Transverse colon (tissue), 4 donors: ENCODE data around the gene CORO2B. TPM values are rescaled to one million over a fixed set of nuclear protein-coding genes. Genes with fewer than 3 reads are reported as not detected.

Source experiments
- DNase-seq: peaks from one replicate; pipeline ENCODE4 v3.0.0-alpha.2; 2019
- H3K27ac ChIP-seq, 4 donors: fragments of 200-600 bp; sonication (generic); 2 replicates each; pipeline ENCODE4 v1.5.1; 2016 to 2018; ENCODE audit warnings: inconsistent platforms in 4 of 4
- H3K27me3 ChIP-seq: fragments of 200-600 bp; sonication (generic); 2 replicates; pipeline ENCODE4 v1.5.1; 2017; ENCODE audit warnings: inconsistent platforms
- H3K36me3 ChIP-seq, 4 donors: fragments of 200-600 bp; sonication (generic); 2 replicates each; pipeline ENCODE4 v1.5.1; 2017 to 2019; ENCODE audit warnings: inconsistent platforms in 4 of 4
- H3K4me1 ChIP-seq, 4 donors: fragments of 200-600 bp; sonication (generic); 2 replicates each; pipeline ENCODE4 v1.5.1; 2017 to 2020; ENCODE audit warnings: inconsistent platforms in 4 of 4
- H3K4me3 ChIP-seq, 4 donors: fragments of 200-600 bp; sonication (generic); 1 replicate in 1 of 4; 2 replicates in 3 of 4; pipeline versions ENCODE4 v1.5.1 to v1.6.1; 2017 to 2019; ENCODE audit warnings: inconsistent platforms in 4 of 4
- H3K9me3 ChIP-seq, 2 donors: fragments of 200-600 bp; sonication (generic); 2 replicates each; pipeline ENCODE4 v1.5.1; 2017 to 2019; ENCODE audit warnings: inconsistent platforms in 2 of 2
- EP300 ChIP-seq: sonication (generic); formaldehyde crosslinking; IDR thresholded peaks from one replicate; pipeline ENCODE4 v1.6.1; 2017; ENCODE audit warnings: antibody characterized with exemption, low read depth
- POLR2A ChIP-seq: fragments of 450-650 bp; IDR thresholded peaks from one replicate; pipeline ENCODE4 v1.6.1; 2016; ENCODE audit warnings: antibody characterized with exemption, mild to moderate bottlenecking, moderate library complexity
- POLR2AphosphoS5 ChIP-seq, 3 donors: sonication (generic); formaldehyde crosslinking; IDR thresholded peaks; one replicate each; pipeline ENCODE4 v1.6.1; 2016; ENCODE audit warnings: antibody characterized with exemption in 3 of 3
- WGBS, 2 donors: methylation state at CpG; one replicate each; pipeline ENCODE4 v1.1.5; 2018; ENCODE audit warnings: low coverage in 1 of 2; 5-methylcytosine and 5-hydroxymethylcytosine counted together
- in situ Hi-C, 4 donors: fragments of 200-750 bp; cut with MboI; loops; one replicate each; pipeline versions ENCODE4 v1.15.0 to v1.15.1; 2017; ENCODE audit warnings: low sequenced_read_pairs in 3 of 4, low pct_ligation_motif_present in 1 of 4, low pct_unique_long_range_greater_than_20kb in 1 of 4
- intact Hi-C: fragments of 100-400 bp; cut with DNase I; formaldehyde crosslinking; loops from one replicate; pipeline ENCODE4 v1.15.1; 2023; ENCODE audit warnings: low total_unique reads
- total RNA-seq, 4 donors: library from RNA; depleted of rRNA; stranded (reverse); fragments of >200 nt; gene quantifications; one replicate each; pipeline ENCODE4 v1.1.0, GENCODE V29; 2016
- TF ChIP-seq, protein P1 (sequence below), 5 experiments: fragments of 200-600 bp in 3 of 5; fragments of 450-650 bp in 2 of 5; sonication (generic) in 3 of 5; IDR thresholded peaks; 1 replicate in 2 of 5; 2 replicates in 3 of 5; pipeline ENCODE4 v1.5.1; 2016 to 2017; ENCODE audit warnings: antibody characterized with exemption in 5 of 5, inconsistent platforms in 3 of 5, mild to moderate bottlenecking in 2 of 5, moderate library complexity in 1 of 5

The CORO2B gene
- total RNA-seq, 4 donors from 2014 or later, result 0.40 to 2.2 (median 2.0) TPM

DNA sequence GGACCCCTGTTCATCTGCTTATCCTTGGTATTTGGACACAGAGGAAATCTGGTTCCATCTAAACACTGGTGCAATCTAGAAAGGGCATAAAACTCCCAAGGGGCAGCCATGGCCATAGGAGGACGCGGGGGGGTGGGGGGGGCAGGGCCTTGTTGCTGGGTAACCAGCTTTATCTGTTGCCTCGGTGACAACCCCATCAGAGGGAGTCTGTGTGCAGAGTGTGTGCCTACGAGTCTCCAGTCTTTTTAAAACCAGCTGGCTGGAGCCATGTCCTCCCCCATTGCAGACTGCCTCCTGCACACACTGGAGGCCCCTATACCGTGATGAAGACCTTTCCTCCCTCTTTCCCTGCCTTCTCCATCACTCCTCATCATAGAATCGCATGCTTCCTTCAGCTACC lies 26.4 kb upstream of the CORO2B start:
- DNase-seq, result no peak
- intact Hi-C loops (loop anchor here (10.0 kb wide), 2 partner anchors 238 to 322 kb away; no protein-coding TSS in a partner anchor), in situ Hi-C loops (loop anchor here (5.0 to 10.0 kb wide), 4 partner anchors 120 to 325 kb away; no protein-coding TSS in a partner anchor)
- TF ChIP-seq POLR2AphosphoS5 (IDR thresholded peaks at IDR 0.05), result no peak
- Histone ChIP-seq H3K36me3 (no peaks in the 10 kb centered on the region), H3K27me3 (peaks cover 11% of the 10 kb centered on the region), H3K4me1 (no peaks in the 10 kb centered on the region), H3K4me3 (no peak overlapping the region), H3K9me3 (no peaks in the 10 kb centered on the region), H3K27ac (no peak overlapping the region)
- 42 to 100% methylated on average over 1 to 6 of the region's 6 CpGs for WGBS, 2 donors

GRCh38 chr15:68552773-68553172 lies 26.0 kb upstream of the CORO2B start:
- H3K36me3 ChIP-seq, result no peaks in the 10 kb centered on the region
- TF ChIP-seq, protein P1, sequence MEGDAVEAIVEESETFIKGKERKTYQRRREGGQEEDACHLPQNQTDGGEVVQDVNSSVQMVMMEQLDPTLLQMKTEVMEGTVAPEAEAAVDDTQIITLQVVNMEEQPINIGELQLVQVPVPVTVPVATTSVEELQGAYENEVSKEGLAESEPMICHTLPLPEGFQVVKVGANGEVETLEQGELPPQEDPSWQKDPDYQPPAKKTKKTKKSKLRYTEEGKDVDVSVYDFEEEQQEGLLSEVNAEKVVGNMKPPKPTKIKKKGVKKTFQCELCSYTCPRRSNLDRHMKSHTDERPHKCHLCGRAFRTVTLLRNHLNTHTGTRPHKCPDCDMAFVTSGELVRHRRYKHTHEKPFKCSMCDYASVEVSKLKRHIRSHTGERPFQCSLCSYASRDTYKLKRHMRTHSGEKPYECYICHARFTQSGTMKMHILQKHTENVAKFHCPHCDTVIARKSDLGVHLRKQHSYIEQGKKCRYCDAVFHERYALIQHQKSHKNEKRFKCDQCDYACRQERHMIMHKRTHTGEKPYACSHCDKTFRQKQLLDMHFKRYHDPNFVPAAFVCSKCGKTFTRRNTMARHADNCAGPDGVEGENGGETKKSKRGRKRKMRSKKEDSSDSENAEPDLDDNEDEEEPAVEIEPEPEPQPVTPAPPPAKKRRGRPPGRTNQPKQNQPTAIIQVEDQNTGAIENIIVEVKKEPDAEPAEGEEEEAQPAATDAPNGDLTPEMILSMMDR (IDR thresholded peaks at IDR 0.05), result no peak
- TF ChIP-seq EP300 (no peak), POLR2A (no peak), POLR2AphosphoS5 (IDR thresholded peaks at IDR 0.05) (no peak)
- H3K27me3 ChIP-seq, result peaks cover 11% of the 10 kb centered on the region
- no peaks in the 10 kb centered on the region for H3K9me3 ChIP-seq
- in situ Hi-C loops, result loop anchor here (5.0 to 10.0 kb wide), 4 partner anchors 120 to 325 kb away; no protein-coding TSS in a partner anchor
- intact Hi-C loops, result loop anchor here (10.0 kb wide), 2 partner anchors 238 to 322 kb away; no protein-coding TSS in a partner anchor
- no peaks in the 10 kb centered on the region for H3K4me1 ChIP-seq
- no peak overlapping the region for H3K27ac ChIP-seq
- no peak for DNase-seq
- no peak overlapping the region for H3K4me3 ChIP-seq
- 26 to 46% methylated on average over 3 to 6 of the region's 6 CpGs for WGBS, 2 donors

DNA sequence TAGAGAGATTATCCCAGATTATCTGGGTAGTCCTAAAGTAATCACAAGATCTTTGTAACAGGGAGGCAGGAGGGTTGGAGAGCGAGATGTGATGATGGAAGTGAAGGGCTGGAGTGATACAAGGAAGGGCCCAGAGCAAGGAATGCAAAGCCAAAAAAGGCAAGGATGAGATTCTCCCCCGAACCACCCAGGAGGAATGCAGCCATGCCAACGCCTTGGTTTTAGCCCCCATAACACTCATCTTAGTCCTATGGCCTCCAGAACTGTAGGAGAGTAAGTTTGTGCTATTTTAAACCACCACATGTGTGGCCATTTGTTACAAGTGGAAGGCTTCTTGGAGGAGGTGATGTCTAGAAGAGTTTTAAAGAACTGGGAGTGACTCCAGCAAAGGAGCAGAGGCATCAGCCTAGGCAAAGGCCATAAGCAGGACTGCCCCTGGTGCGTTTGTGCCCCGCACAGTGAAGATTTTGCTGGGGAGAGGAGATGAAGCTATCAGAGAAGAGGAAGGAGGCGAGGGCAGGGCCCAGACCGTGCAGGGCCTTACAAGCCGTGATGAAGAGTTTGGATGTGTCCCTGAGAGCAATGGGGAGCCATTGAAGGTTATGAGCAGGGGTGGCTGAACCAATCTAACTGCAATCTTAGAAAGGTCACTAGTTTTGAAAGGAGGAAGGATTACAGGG lies 25.3 kb upstream of the CORO2B start:
- H3K9me3 ChIP-seq, result no peaks in the 10 kb centered on the region
- no peaks in the 10 kb centered on the region for H3K36me3 ChIP-seq
- no peak overlapping the region for H3K27ac ChIP-seq
- in situ Hi-C loops, result loop anchor here (5.0 to 10.0 kb wide), 4 partner anchors 119 to 324 kb away; no protein-coding TSS in a partner anchor
- intact Hi-C loops, result loop anchor here (10.0 kb wide), 2 partner anchors 239 to 321 kb away; no protein-coding TSS in a partner anchor
- TF ChIP-seq, protein P1 (IDR thresholded peaks at IDR 0.05), result no peak
- TF ChIP-seq POLR2A (no peak), EP300 (no peak), POLR2AphosphoS5 (IDR thresholded peaks at IDR 0.05) (no peak)
- 66 to 87% methylated on average over 4 to 8 of the region's 8 CpGs for WGBS, 2 donors
- H3K4me1 ChIP-seq, result no peaks in the 10 kb centered on the region
- peaks cover 18% of the 10 kb centered on the region for H3K27me3 ChIP-seq
- DNase-seq, result no peak
- no peak overlapping the region for H3K4me3 ChIP-seq

- DNase-seq, result peak; percentile 65
- Histone ChIP-seq H3K36me3 (no peaks in the 10 kb centered on the region), H3K4me3 (no peak overlapping the region), H3K27me3 (peaks cover 24% of the 10 kb centered on the region), H3K4me1 (peaks cover 0 to 7% (median 4%) of the 10 kb centered on the region in 4 donors), H3K9me3 (no peaks in the 10 kb centered on the region), H3K27ac (no peak overlapping the region)
- intact Hi-C loops (loop anchor here (2.0 to 10.0 kb wide), 3 partner anchors 119 to 321 kb away; no protein-coding TSS in a partner anchor), in situ Hi-C loops (loop anchor here (5.0 to 10.0 kb wide), 4 partner anchors 118 to 323 kb away; no protein-coding TSS in a partner anchor)
- 29 to 37% methylated on average over 7 to 10 of the region's 10 CpGs for WGBS, 2 donors
- TF ChIP-seq POLR2A, result no peak
- TF ChIP-seq, protein P1 (IDR thresholded peaks at IDR 0.05), result peak; percentile 57 to 80 (median 62)
- no peak for TF ChIP-seq POLR2AphosphoS5 (IDR thresholded peaks at IDR 0.05)
- no peak for TF ChIP-seq EP300
Observed at GRCh38 chr15:68553994-68554720, 24.6 kb upstream of the CORO2B start.
